ENCODE data around the gene SCAMP1. TPM values are rescaled to one million over a fixed set of nuclear protein-coding genes. Genes with fewer than 3 reads are reported as not detected.

Gene SCAMP1
- total and polyA plus RNA-seq, 2 of the 13 experiments (the other 11 are each of a cell fraction or from before 2014, with no cell fraction given): 18.2 to 33.7 TPM

GRCh38 chr5:78518365-78519197 lies 158.2 kb downstream of the SCAMP1 start (continued):
- TF ChIP-seq HMGXB3 (CRISPR knock-in tag; IDR thresholded peaks at IDR 0.05; ENCODE audit: borderline replicate concordance) (no peak; the same call in 1 of the 2 replicates), GMEB2 (CRISPR knock-in tag; IDR thresholded peaks at IDR 0.05; ENCODE audit: low read depth) (no peak), PREB (CRISPR knock-in tag; IDR thresholded peaks at IDR 0.05) (no peak), KMT2A (CRISPR knock-in tag; IDR thresholded peaks at IDR 0.05) (peak; percentile 78; the same call in 1 of the 2 replicates), ZNF263 (CRISPR knock-in tag; IDR thresholded peaks at IDR 0.05) (peak; percentile 74; the same call in 1 of the 2 replicates), PLSCR1 (CRISPR knock-in tag; IDR thresholded peaks at IDR 0.05; ENCODE audit: borderline replicate concordance) (no peak), NFIC (IDR thresholded peaks at IDR 0.05; ENCODE audit: low read length) (peak; percentile 75), MTF2 (CRISPR knock-in tag; IDR thresholded peaks at IDR 0.05; ENCODE audit: borderline replicate concordance) (no peak), TOE1 (CRISPR knock-in tag; IDR thresholded peaks at IDR 0.05) (no peak), ZZZ3 (CRISPR knock-in tag; IDR thresholded peaks at IDR 0.05; ENCODE audit: borderline replicate concordance) (no peak), CENPX (CRISPR knock-in tag; IDR thresholded peaks at IDR 0.05) (no peak), ELF3 (CRISPR knock-in tag; IDR thresholded peaks at IDR 0.05) (peak; percentile 65; the same call in 1 of the 2 replicates), ZNF790 (CRISPR knock-in tag; IDR thresholded peaks at IDR 0.05; ENCODE audit: borderline replicate concordance) (no peak), ZBTB3 (CRISPR knock-in tag; IDR thresholded peaks at IDR 0.05; ENCODE audit: borderline replicate concordance, low read depth) (peak; percentile 99), PRMT3 (CRISPR knock-in tag; IDR thresholded peaks at IDR 0.05; ENCODE audit: borderline replicate concordance, low read depth) (no peak), KDM3A (CRISPR knock-in tag; IDR thresholded peaks at IDR 0.05; ENCODE audit: low read depth) (peak; percentile 75), TBP (CRISPR knock-in tag; IDR thresholded peaks at IDR 0.05) (no peak), LBX2 (CRISPR knock-in tag; IDR thresholded peaks at IDR 0.05; ENCODE audit: borderline replicate concordance) (no peak), ZNF672 (CRISPR knock-in tag; IDR thresholded peaks at IDR 0.05) (no peak), KLF13 (CRISPR knock-in tag; IDR thresholded peaks at IDR 0.05) (no peak), SP140L (CRISPR knock-in tag; IDR thresholded peaks at IDR 0.05; ENCODE audit: borderline replicate concordance) (no peak)

Measured in HepG2 (cell line).